Neural crest cell (in vitro differentiated cells): ENCODE data around the gene NKAIN2. TPM values are rescaled to one million over a fixed set of nuclear protein-coding genes. Genes with fewer than 3 reads are reported as not detected.
"Not testable (repeated sequence)": the region's sequence is repeated elsewhere in the genome, so short reads cannot be mapped to it uniquely, and the experiment has no call there.

Experiments used
- DNase-seq: peaks from one replicate; pipeline ENCODE4 v3.0.0; 2021; ENCODE audit warnings: low read depth, mixed read lengths, low spot score
- H3K27ac Mint-ChIP-seq: one replicate; pipeline ENCODE4 v1.8.0; 2021; ENCODE audit warnings: mild to moderate bottlenecking, mixed read lengths; ENCODE audit not compliant: unreplicated experiment
- H3K27me3 Mint-ChIP-seq: 2 replicates; pipeline ENCODE4 v1.8.0; 2021; ENCODE audit warnings: low read depth, mild to moderate bottlenecking, mixed read lengths
- H3K36me3 Mint-ChIP-seq: 2 replicates; pipeline ENCODE4 v1.8.0; 2021; ENCODE audit warnings: low read depth, mild to moderate bottlenecking, mixed read lengths
- H3K4me1 Mint-ChIP-seq: 2 replicates; pipeline ENCODE4 v1.8.0; 2021; ENCODE audit warnings: mixed read lengths
- H3K4me3 Mint-ChIP-seq: one replicate; pipeline ENCODE4 v1.8.0; 2021; ENCODE audit warnings: mild to moderate bottlenecking, mixed read lengths
- H3K9me3 Mint-ChIP-seq: 2 replicates; pipeline ENCODE4 v1.8.0; 2021; ENCODE audit warnings: mixed read lengths
- total RNA-seq: library from RNA; stranded (reverse); gene quantifications from 2 replicates; pipeline ENCODE4 v1.2.1, GENCODE V29; 2021
- TF ChIP-seq, protein P1 (sequence below): fragments of 200-600 bp; sonication (generic); conservative IDR thresholded peaks from 2 replicates; pipeline ENCODE4 v1.5.0; 2021; ENCODE audit warnings: antibody characterized with exemption, mild to moderate bottlenecking

The NKAIN2 gene
- total RNA-seq, 1 donor from 2014 or later = 1.1 TPM

GRCh38 chr6:124561635-124562130, 758.0 kb downstream of the NKAIN2 start:
- Mint-ChIP-seq H3K4me3 (no peak overlapping the region), H3K4me1 (peaks cover 10% of the 10 kb centered on the region), H3K36me3 (no peaks in the 10 kb centered on the region), H3K27ac (no peak overlapping the region), H3K27me3 (no peaks in the 10 kb centered on the region), H3K9me3 (peaks cover 6% of the 10 kb centered on the region)
- TF ChIP-seq, protein P1, sequence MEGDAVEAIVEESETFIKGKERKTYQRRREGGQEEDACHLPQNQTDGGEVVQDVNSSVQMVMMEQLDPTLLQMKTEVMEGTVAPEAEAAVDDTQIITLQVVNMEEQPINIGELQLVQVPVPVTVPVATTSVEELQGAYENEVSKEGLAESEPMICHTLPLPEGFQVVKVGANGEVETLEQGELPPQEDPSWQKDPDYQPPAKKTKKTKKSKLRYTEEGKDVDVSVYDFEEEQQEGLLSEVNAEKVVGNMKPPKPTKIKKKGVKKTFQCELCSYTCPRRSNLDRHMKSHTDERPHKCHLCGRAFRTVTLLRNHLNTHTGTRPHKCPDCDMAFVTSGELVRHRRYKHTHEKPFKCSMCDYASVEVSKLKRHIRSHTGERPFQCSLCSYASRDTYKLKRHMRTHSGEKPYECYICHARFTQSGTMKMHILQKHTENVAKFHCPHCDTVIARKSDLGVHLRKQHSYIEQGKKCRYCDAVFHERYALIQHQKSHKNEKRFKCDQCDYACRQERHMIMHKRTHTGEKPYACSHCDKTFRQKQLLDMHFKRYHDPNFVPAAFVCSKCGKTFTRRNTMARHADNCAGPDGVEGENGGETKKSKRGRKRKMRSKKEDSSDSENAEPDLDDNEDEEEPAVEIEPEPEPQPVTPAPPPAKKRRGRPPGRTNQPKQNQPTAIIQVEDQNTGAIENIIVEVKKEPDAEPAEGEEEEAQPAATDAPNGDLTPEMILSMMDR = no peak
- no peak for DNase-seq

- H3K9me3 Mint-ChIP-seq, H3K4me3 Mint-ChIP-seq, H3K27ac Mint-ChIP-seq, H3K27me3 Mint-ChIP-seq, H3K36me3 Mint-ChIP-seq, DNase-seq, H3K4me1 Mint-ChIP-seq: not testable (repeated sequence)
Measured at GRCh38 chr6:124564125-124564524, 760.5 kb downstream of the NKAIN2 start.

- no peak overlapping the region for H3K4me3 Mint-ChIP-seq
Measured at GRCh38 chr6:124567401-124567800, 763.7 kb downstream of the NKAIN2 start.

GRCh38 chr6:124573953-124574352, 770.3 kb downstream of the NKAIN2 start:
- H3K27ac Mint-ChIP-seq = no peak overlapping the region
- DNase-seq = no peak
- peaks cover 3% of the 10 kb centered on the region for H3K36me3 Mint-ChIP-seq
- peaks cover 14% of the 10 kb centered on the region for H3K9me3 Mint-ChIP-seq
- no peak overlapping the region for H3K4me3 Mint-ChIP-seq
- no peaks in the 10 kb centered on the region for H3K4me1 Mint-ChIP-seq
- H3K27me3 Mint-ChIP-seq = no peaks in the 10 kb centered on the region
- TF ChIP-seq, protein P1 = no peak

More at GRCh38 chr6:124567401-124567800, 763.7 kb downstream of the NKAIN2 start:
- TF ChIP-seq, protein P1 = no peak
- Mint-ChIP-seq H3K4me1 (no peaks in the 10 kb centered on the region), H3K27me3 (no peaks in the 10 kb centered on the region), H3K9me3 (peaks cover 15% of the 10 kb centered on the region), H3K36me3 (peaks cover 3% of the 10 kb centered on the region), H3K27ac (no peak overlapping the region)
- DNase-seq = no peak

DNA sequence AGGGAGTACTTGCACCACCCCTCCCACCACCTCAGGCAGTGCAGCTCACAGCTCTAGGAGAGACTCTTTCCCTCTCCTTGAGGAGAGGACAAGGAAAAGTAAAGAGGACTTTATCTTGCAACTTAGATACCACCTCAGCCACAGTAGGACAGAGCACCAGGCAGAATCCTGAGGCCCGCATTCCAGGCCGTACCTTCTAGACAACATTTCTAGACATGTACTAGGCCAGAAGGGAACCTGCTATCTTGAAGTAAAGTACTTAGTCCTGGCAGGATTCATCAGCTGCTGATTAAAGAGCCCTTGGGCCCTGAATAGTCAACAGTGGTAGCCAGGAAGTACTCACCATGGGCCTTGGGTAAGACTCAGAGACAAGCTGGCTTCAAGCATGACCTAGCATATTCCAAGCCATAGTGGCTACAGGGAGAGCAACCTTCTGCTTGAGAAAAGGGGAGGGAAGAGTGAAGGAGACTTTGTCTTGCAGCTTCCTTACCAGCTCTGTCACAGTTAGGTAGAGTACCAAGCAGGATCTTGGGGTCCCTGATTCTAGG, 774.1 kb downstream of the NKAIN2 start:
- no peaks in the 10 kb centered on the region for H3K27me3 Mint-ChIP-seq
- H3K4me1 Mint-ChIP-seq = no peaks in the 10 kb centered on the region
- H3K27ac Mint-ChIP-seq = no peak overlapping the region
- TF ChIP-seq, protein P1 = no peak
- no peak overlapping the region for H3K4me3 Mint-ChIP-seq
- H3K9me3 Mint-ChIP-seq = peaks cover 7% of the 10 kb centered on the region
- no peak for DNase-seq
- no peaks in the 10 kb centered on the region for H3K36me3 Mint-ChIP-seq

DNA sequence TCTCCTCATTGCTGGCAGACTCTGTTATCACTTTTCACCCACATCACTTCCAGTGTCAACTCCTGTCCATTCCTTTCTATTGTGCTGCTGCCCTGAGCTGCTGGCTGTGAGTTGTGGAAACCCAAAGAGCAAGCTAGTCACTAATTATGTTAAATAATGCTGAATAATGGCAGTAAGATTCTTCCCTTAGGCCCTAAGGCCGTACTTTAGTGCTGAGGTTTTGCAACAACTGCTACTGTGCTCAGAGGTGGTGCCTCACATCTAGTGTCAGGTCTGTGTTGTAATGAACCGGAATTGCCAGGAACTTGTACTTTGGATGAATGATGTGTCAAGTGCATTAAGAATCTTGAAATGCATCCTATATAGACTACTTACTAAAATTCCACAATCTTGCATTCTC, 786.3 kb downstream of the NKAIN2 start:
- H3K27me3 Mint-ChIP-seq = no peaks in the 10 kb centered on the region
- TF ChIP-seq, protein P1 = no peak
- H3K36me3 Mint-ChIP-seq = no peaks in the 10 kb centered on the region
- DNase-seq = no peak
- no peaks in the 10 kb centered on the region for H3K9me3 Mint-ChIP-seq
- peaks cover 7% of the 10 kb centered on the region for H3K4me1 Mint-ChIP-seq
- no peak overlapping the region for H3K4me3 Mint-ChIP-seq
- H3K27ac Mint-ChIP-seq = no peak overlapping the region
